Chondrocyte (in vitro differentiated cells): ENCODE data around the gene CGB3. TPM values are rescaled to one million over a fixed set of nuclear protein-coding genes. Genes with fewer than 3 reads are reported as not detected.
A peak's percentile ranks its signal among the peaks of the same experiment; 100 is the strongest.

ENCODE experiments used
- DNase-seq: peaks from one replicate; pipeline ENCODE4 v3.0.0; 2021; ENCODE audit warnings: mixed read lengths, low spot score
- H3K27ac Mint-ChIP-seq: one replicate; pipeline ENCODE4 v1.8.0; 2021; ENCODE audit warnings: mild to moderate bottlenecking, moderate library complexity, mixed read lengths; ENCODE audit not compliant: unreplicated experiment
- H3K27me3 Mint-ChIP-seq: 2 replicates; pipeline ENCODE4 v1.8.0; 2021; ENCODE audit warnings: low read depth, mixed read lengths
- H3K36me3 Mint-ChIP-seq: 2 replicates; pipeline ENCODE4 v1.8.0; 2021; ENCODE audit warnings: low read depth, mixed read lengths
- H3K4me1 Mint-ChIP-seq: 2 replicates; pipeline ENCODE4 v1.8.0; 2021; ENCODE audit warnings: low read depth, mild to moderate bottlenecking, mixed read lengths
- H3K4me3 Mint-ChIP-seq: one replicate; pipeline ENCODE4 v1.8.0; 2021; ENCODE audit warnings: mild to moderate bottlenecking, moderate library complexity, mixed read lengths; ENCODE audit not compliant: unreplicated experiment
- H3K9me3 Mint-ChIP-seq: 2 replicates; pipeline ENCODE4 v1.8.0; 2021; ENCODE audit warnings: low read depth, mixed read lengths
- total RNA-seq: library from RNA; stranded (reverse); gene quantifications from 3 replicates; pipeline ENCODE4 v1.2.1, GENCODE V29; 2021
- TF ChIP-seq, protein P1 (sequence below): fragments of 200-600 bp; sonication (generic); IDR thresholded peaks from 2 replicates; pipeline ENCODE4 v1.5.0; 2021; ENCODE audit warnings: antibody characterized with exemption, mild to moderate bottlenecking, moderate library complexity

CGB3 gene
- total RNA-seq, 1 donor from 2014 or later, result not detected

DNA sequence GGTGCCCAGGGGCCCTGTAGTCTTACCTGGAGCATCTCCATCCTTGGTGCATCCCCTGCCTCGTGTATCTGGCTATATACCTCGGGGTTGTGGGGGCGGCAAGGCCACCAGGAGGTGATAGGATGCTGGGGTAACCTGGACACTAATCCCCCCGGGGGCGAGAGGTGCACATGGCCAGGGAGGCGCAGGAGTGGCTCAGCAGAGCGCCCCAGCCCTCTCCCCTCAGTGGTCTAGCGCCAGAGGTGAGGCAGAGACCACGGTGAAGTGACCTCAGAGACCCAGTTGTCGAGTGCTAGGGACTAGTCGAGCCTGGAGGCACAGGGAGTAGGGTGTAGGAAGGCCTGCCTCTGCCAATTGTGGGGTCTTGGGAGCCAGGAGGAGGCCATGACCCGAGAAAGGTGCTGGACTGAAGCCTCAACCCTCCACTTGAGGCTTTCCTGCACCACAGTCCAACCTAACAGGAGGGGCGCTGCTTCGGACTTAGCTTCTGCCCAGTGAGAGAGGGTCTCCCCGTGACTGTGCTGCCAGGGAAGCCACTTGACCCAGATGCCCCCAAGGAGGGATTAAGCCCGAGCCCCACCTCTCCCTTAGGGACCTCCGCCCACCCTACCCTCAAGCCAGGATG is 7.0 kb downstream of the CGB3 start, which contains the start of gene LHB:
LHB (minus strand) TSS at position 51 of the 625 bp plus-strand sequence; CDS start at position 41, 10 bp downstream.
- Mint-ChIP-seq H3K36me3 (peaks cover 7% of the 10 kb centered on the region), H3K27ac (no peak within 1 kb of the TSS), H3K4me1 (peaks cover 10% of the 10 kb centered on the region), H3K9me3 (no peaks in the 10 kb centered on the region), H3K27me3 (peaks cover 4% of the 10 kb centered on the region), H3K4me3 (peak within 1 kb of the TSS; percentile 61)
- TF ChIP-seq, protein P1, sequence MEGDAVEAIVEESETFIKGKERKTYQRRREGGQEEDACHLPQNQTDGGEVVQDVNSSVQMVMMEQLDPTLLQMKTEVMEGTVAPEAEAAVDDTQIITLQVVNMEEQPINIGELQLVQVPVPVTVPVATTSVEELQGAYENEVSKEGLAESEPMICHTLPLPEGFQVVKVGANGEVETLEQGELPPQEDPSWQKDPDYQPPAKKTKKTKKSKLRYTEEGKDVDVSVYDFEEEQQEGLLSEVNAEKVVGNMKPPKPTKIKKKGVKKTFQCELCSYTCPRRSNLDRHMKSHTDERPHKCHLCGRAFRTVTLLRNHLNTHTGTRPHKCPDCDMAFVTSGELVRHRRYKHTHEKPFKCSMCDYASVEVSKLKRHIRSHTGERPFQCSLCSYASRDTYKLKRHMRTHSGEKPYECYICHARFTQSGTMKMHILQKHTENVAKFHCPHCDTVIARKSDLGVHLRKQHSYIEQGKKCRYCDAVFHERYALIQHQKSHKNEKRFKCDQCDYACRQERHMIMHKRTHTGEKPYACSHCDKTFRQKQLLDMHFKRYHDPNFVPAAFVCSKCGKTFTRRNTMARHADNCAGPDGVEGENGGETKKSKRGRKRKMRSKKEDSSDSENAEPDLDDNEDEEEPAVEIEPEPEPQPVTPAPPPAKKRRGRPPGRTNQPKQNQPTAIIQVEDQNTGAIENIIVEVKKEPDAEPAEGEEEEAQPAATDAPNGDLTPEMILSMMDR, result no peak
- no peak for DNase-seq

DNA sequence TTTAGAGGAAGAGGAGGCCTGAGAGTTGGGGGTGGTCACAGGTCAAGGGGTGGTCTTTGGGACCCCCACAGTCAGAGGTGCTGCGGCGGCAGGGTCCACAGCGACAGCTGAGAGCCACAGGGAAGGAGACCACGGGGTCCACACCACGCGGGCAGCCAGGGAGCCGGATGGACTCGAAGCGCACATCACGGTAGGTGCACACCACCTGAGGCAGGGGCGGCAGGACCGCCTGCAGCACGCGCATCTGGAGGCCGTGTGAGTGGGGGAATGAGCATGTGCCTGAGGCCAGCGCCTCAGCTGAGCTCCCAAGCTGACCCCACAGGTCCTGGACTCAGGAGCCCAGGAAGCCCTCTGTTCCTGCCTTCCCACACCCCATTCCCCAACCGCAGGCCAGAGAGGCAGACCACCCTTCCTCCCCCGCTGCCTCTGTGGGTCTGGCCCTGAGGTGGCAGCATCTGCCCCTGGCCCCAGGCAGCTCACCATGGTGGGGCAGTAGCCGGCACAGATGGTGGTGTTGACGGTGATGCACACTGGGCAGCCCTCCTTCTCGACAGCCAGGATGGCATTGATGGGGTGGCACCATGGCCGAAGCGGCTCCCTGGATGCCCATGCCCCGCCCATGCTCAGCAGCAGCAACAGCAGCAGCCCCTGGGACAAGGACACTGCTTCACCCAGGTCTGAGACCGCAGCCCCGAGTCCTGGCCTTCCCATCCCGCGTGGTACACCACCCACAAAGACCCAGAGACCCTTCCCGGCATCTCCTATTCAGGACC is 7.9 kb downstream of the CGB3 start:
- H3K27ac Mint-ChIP-seq, result no peak overlapping the region
- TF ChIP-seq, protein P1, result no peak
- H3K36me3 Mint-ChIP-seq, result peaks cover 9% of the 10 kb centered on the region
- H3K9me3 Mint-ChIP-seq, result no peaks in the 10 kb centered on the region
- peaks cover 8% of the 10 kb centered on the region for H3K4me1 Mint-ChIP-seq
- peaks cover 4% of the 10 kb centered on the region for H3K27me3 Mint-ChIP-seq
- H3K4me3 Mint-ChIP-seq, result no peak overlapping the region
- DNase-seq, result no peak

DNA sequence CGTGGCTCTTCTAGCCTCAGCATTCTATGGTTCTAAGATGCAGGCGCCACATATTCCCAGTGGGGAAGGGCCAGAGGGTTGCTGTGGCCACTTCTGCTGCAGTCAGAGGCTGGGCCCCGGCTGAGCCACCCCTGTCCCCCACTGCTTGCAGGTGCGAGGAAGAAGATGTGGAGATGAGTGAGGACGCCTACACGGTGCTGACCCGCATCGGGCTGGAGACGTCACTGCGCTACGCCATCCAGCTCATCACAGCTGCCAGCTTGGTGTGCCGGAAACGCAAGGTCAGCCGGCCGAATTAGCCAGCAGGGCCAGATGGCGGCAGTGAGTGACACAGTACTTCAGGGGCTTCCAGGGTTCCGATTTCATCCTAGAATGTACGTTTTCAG is 9.3 kb downstream of the CGB3 start:
- no peak overlapping the region for H3K4me3 Mint-ChIP-seq
- H3K36me3 Mint-ChIP-seq, result peaks cover 14% of the 10 kb centered on the region
- no peaks in the 10 kb centered on the region for H3K9me3 Mint-ChIP-seq
- DNase-seq, result no peak
- H3K27ac Mint-ChIP-seq, result no peak overlapping the region
- peaks cover 5% of the 10 kb centered on the region for H3K4me1 Mint-ChIP-seq
- TF ChIP-seq, protein P1, result no peak
- H3K27me3 Mint-ChIP-seq, result peaks cover 4% of the 10 kb centered on the region

DNA sequence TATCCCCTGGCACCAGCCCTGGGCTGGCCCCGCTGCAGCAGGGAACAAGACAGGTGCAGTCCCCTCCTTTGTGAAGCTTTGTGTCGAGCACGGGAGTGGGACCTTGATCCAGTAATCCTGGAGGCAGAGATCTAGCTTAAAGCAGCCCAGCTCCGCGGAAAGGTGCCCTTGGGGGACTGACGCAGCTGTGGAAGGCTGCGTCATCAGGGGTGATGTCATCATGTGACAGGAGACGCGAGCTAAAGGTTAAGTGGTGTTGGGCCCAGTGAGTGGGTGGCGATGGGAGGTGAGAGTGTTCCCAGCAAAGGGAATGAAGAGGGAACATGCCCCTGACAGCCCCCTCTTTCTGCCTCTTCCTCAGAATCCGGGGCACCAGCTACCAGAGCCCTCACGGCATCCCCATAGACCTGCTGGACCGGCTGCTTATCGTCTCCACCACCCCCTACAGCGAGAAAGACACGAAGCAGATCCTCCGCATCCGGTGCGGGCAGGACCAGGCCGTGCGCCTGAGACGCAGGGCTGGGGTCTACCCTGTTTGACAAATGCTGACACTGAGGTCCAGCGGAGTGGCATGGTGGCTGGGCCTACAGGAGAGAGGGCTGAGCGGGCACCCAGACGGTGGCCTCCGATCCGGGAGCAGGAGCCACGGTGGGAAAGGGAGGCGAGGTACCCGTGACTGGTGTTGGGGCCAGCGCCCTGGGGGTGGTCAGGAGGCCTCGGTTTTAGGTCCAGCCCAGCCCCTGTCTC is 9.8 kb downstream of the CGB3 start:
- Mint-ChIP-seq H3K27ac (no peak overlapping the region), H3K9me3 (no peaks in the 10 kb centered on the region), H3K27me3 (peaks cover 4% of the 10 kb centered on the region), H3K4me1 (peaks cover 4% of the 10 kb centered on the region), H3K4me3 (no peak overlapping the region), H3K36me3 (peaks cover 14% of the 10 kb centered on the region)
- TF ChIP-seq, protein P1, result no peak
- DNase-seq, result no peak

DNA sequence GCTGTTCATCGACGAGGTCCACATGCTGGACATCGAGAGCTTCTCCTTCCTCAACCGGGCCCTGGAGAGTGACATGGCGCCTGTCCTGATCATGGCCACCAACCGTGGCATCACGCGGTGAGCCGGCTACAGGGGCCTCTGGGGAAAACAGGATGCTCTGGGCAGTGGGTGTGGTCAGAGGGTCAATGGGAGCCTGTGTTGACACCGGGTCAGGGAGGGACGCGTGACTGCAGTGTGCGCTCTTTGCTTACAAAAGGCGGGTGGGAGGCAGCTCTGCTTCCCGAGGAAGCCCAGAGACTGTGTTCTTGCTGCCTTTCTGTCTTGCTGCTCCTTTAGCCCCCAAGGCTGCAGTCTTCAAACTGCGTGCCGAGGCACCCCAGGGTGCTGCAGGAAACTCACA is 12.9 kb downstream of the CGB3 start:
- no peaks in the 10 kb centered on the region for H3K27me3 Mint-ChIP-seq
- no peak overlapping the region for H3K27ac Mint-ChIP-seq
- DNase-seq, result no peak
- TF ChIP-seq, protein P1, result no peak
- no peak overlapping the region for H3K4me3 Mint-ChIP-seq
- H3K9me3 Mint-ChIP-seq, result no peaks in the 10 kb centered on the region
- H3K36me3 Mint-ChIP-seq, result peaks cover 20% of the 10 kb centered on the region
- H3K4me1 Mint-ChIP-seq, result no peaks in the 10 kb centered on the region
